Spleen (tissue), 13 donors: ENCODE results near the gene ERLIN1. TPM values are rescaled to one million over a fixed set of nuclear protein-coding genes. Genes with fewer than 3 reads are reported as not detected.

Experiments
- DNase-seq: peaks from one replicate; pipeline ENCODE4 v3.0.0-alpha.2; 2020
- H3K27ac ChIP-seq, 8 donors: fragments of 200-600 bp; sonication (generic) in 7 of 8; 1 replicate in 4 of 8; 2 replicates in 4 of 8; pipeline versions ENCODE4 v1.5.0 to v1.8.0; 2016 to 2021; ENCODE audit warnings: inconsistent platforms in 4 of 8, mild to moderate bottlenecking in 4 of 8, moderate library complexity in 1 of 8
- H3K27me3 ChIP-seq, 7 donors: fragments of 200-600 bp; sonication (generic) in 6 of 7; replicated peaks in 1 of 7; 1 replicate in 4 of 7; 2 replicates in 3 of 7; pipeline versions ENCODE4 v1.5.0 to v1.8.0; 2016 to 2021; ENCODE audit warnings: inconsistent platforms in 3 of 7, mild to moderate bottlenecking in 1 of 7
- H3K36me3 ChIP-seq, 6 donors: fragments of 200-600 bp; sonication (generic) in 5 of 6; 1 replicate in 4 of 6; 2 replicates in 2 of 6; pipeline versions ENCODE4 v1.5.0 to v1.8.0; 2016 to 2021; ENCODE audit warnings: inconsistent platforms in 2 of 6
- H3K4me1 ChIP-seq, 6 donors: fragments of 200-600 bp; sonication (generic) in 5 of 6; 1 replicate in 3 of 6; 2 replicates in 3 of 6; pipeline versions ENCODE4 v1.5.0 to v1.8.0; 2016 to 2021; ENCODE audit warnings: inconsistent platforms in 3 of 6
- H3K4me3 ChIP-seq, 8 donors: fragments of 200-600 bp; sonication (generic) in 7 of 8; 1 replicate in 4 of 8; 2 replicates in 4 of 8; pipeline versions ENCODE4 v1.5.0 to v1.8.0; 2016 to 2021; ENCODE audit warnings: inconsistent platforms in 4 of 8, mild to moderate bottlenecking in 4 of 8, moderate library complexity in 2 of 8
- H3K9me3 ChIP-seq, 8 donors: fragments of 200-600 bp; sonication (generic) in 7 of 8; 1 replicate in 4 of 8; 2 replicates in 4 of 8; pipeline versions ENCODE4 v1.5.0 to v1.8.0; 2016 to 2021; ENCODE audit warnings: inconsistent platforms in 4 of 8
- POLR2A ChIP-seq, 3 donors: fragments of 450-650 bp; IDR thresholded peaks; one replicate each; pipeline ENCODE4 v1.5.1; 2017; ENCODE audit warnings: antibody characterized with exemption in 3 of 3, mild to moderate bottlenecking in 1 of 3
- POLR2AphosphoS5 ChIP-seq, 3 donors: sonication (generic); formaldehyde crosslinking; IDR thresholded peaks; one replicate each; pipeline ENCODE4 v1.5.1; 2017; ENCODE audit warnings: antibody characterized with exemption in 3 of 3
- WGBS, 5 donors: extraction: QIAGEN DNeasy Blood & Tissue Kit in 3 of 5; methylation state at CpG; one replicate each; pipeline versions ENCODE4 v1.1.5 to v1.1.7; 2013 to 2018; 5-methylcytosine and 5-hydroxymethylcytosine counted together
- intact Hi-C: fragments of 100-400 bp; cut with DNase I; formaldehyde crosslinking; loops from one replicate; pipeline ENCODE4 v1.15.0; 2023; ENCODE audit warnings: low total_unique reads
- long read RNA-seq, 2 donors: transcript quantifications; one replicate each; lab custom pipeline, GENCODE V29; 2026
- polyA plus RNA-seq, 3 donors: library from polyadenylated mRNA; stranded (reverse); fragments of 200-250 nt; gene quantifications; one replicate each; pipeline ENCODE4 v1.2.1, GENCODE V29; 2013
- total RNA-seq, 7 donors: library from RNA; depleted of rRNA in 3 of 7; stranded (reverse); fragments of >200 nt in 3 of 7; fragmentation: NEBNext Ultra II Directional in 4 of 7; extraction: Animal tissue kit (Norgen Biotek cat#: 25700) in 4 of 7; gene quantifications; one replicate each; pipeline versions ENCODE4 v1.1.0 to v1.2.1, GENCODE V29; 2016 to 2021
- TF ChIP-seq, protein P1 (sequence below), 11 experiments: fragments of 200-600 bp in 7 of 11; fragments of 450-650 bp in 4 of 11; sonication (generic) in 4 of 11; IDR thresholded peaks in 8 of 11; conservative IDR thresholded peaks in 3 of 11; 1 replicate in 7 of 11; 2 replicates in 4 of 11; pipeline versions ENCODE4 v1.4.0 to v1.8.0; 2016 to 2021; ENCODE audit warnings: antibody characterized with exemption in 11 of 11, inconsistent platforms in 4 of 11, mild to moderate bottlenecking in 1 of 11
- donor health status: healthy with polysubstance abuse.
- donor health status: DM: no; HTN: no; CAD: no; lungs with moderate emphysema.
- donor health status: DM: no; HTN: no; CAD: no.
- donor health status: Bipolar disorder and iron deficiency.
- donor health status: healthy.
- donor health status: DM: no; HTN: no; CAD: no.
- donor health status: DM: yes; HTN: yes; CAD: no.

Gene ERLIN1
- total RNA-seq = 10 to 100 TPM; 17.2 to 29.6 (median 19.3) TPM
- 1 to 10 TPM; 2.6 to 5.9 (median 3.6) TPM for polyA plus RNA-seq
- long read RNA-seq, donor 1, full-length matches to known transcripts = 8 of 8 reads
- long read RNA-seq, donor 1, partial matches to known transcripts = 0 of 8 reads
- long read RNA-seq, donor 1, other reads (novel, unspliced or antisense) = 0 of 8 reads
- long read RNA-seq, donor 2, full-length matches to known transcripts = 4 of 4 reads
- long read RNA-seq, donor 2, partial matches to known transcripts = 0 of 4 reads
- long read RNA-seq, donor 2, other reads (novel, unspliced or antisense) = 0 of 4 reads

DNA sequence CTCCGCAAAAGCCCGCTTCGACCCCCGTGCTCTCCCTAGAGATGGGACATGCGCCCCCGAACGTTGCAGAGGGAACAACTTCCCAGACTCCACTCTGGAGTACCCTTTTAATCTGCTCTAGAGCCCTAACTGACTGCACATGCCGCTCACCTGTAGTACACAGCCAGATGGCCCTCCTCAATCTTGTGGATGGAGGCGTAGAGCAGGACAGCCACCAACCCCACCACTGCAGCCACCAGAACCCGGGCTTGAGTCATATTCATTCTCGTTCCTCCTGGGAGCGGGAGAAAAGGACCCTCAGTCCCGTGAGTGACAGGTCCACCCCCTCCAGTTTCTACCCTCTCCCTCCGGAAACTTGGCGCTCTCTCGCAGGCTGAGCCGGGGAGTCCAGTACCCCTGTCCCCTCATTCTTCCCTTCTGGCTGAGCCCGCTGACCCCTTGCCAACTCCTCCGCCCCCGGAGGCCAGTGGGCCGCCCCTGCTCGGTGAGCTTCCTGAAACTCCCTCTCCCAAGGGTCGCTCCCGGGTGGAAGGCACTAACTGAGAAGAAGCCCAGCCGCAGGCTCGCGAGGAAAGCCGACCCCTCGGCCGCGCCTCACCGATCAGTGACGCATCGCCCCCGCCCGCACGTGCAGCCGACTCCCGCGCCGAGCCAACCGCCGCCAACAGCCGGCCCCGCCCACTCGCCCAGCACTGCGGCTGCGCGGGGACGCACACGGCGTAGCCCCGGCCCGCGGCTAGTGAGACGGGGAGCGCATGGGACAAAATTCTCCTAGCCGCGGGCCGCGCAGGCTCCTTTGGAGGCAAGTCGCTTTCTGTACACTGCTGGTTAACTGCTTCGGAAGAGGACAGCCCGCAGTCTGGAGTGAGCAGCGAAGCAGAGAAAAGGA is at the start of gene ERLIN1:
ERLIN1 (minus strand) TSS at position 666 of the 889 bp plus-strand sequence; CDS start at position 263, 403 bp downstream.
- Histone ChIP-seq H3K36me3 (peaks cover 0 to 55% (median 15%) of the 10 kb centered on the region in 6 donors), H3K4me3 (peak within 1 kb of the TSS; percentile 87 to 96 (median 90)), H3K9me3 (no peaks in the 10 kb centered on the region), H3K27ac (peak within 1 kb of the TSS; percentile 62 to 93 (median 88)), H3K27me3 (no peaks in the 10 kb centered on the region), H3K4me1 (peaks cover 18 to 80% (median 55%) of the 10 kb centered on the region in 6 donors)
- 0 to 1% (median 1%) methylated on average over 51 to 65 of the region's 65 CpGs for WGBS, 5 donors
- TF ChIP-seq POLR2A (IDR thresholded peaks at IDR 0.05) (peak in 2 of 3 donors; percentile 4 to 40), POLR2AphosphoS5 (IDR thresholded peaks at IDR 0.05) (peak; percentile 89 to 94 (median 93))
- TF ChIP-seq, protein P1, sequence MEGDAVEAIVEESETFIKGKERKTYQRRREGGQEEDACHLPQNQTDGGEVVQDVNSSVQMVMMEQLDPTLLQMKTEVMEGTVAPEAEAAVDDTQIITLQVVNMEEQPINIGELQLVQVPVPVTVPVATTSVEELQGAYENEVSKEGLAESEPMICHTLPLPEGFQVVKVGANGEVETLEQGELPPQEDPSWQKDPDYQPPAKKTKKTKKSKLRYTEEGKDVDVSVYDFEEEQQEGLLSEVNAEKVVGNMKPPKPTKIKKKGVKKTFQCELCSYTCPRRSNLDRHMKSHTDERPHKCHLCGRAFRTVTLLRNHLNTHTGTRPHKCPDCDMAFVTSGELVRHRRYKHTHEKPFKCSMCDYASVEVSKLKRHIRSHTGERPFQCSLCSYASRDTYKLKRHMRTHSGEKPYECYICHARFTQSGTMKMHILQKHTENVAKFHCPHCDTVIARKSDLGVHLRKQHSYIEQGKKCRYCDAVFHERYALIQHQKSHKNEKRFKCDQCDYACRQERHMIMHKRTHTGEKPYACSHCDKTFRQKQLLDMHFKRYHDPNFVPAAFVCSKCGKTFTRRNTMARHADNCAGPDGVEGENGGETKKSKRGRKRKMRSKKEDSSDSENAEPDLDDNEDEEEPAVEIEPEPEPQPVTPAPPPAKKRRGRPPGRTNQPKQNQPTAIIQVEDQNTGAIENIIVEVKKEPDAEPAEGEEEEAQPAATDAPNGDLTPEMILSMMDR (IDR thresholded peaks at IDR 0.05 in 8 of 11, conservative IDR thresholded peaks at IDR 0.05 in 3 of 11) = peak in 1 of 11 experiments; percentile 24
- intact Hi-C loops = no loop called here
- peak; percentile 98 for DNase-seq

DNA sequence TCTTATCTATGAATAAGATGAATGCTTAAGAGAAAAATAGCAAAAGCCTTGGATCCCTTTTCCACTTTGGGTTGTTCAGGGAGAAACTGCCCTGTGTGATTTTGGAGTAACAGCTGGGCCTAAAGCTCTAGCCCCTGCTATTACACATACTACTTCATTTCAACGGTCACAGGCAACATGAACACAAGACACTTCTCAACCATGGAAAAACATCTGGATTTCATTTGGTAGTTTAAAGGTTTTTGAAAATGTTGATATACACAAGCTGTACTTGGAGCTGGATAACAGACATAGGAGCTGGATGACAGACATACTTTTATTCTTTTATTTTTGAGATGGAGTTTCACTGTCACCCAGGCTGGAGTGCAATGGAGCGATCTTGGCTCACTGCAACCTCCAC is 46.3 kb upstream of the ERLIN1 start:
- peaks cover 4 to 29% (median 18%) of the 10 kb centered on the region in 6 donors for H3K4me1 ChIP-seq
- intact Hi-C loops = no loop called here
- H3K4me3 ChIP-seq = no peak overlapping the region
- no peaks in the 10 kb centered on the region for H3K27me3 ChIP-seq
- DNase-seq = no peak
- no peaks in the 10 kb centered on the region for H3K9me3 ChIP-seq
- H3K36me3 ChIP-seq = peaks cover 0 to 64% (median 52%) of the 10 kb centered on the region in 6 donors
- TF ChIP-seq, protein P1 (IDR thresholded peaks at IDR 0.05 in 8 of 11, conservative IDR thresholded peaks at IDR 0.05 in 3 of 11) = no peak
- TF ChIP-seq POLR2AphosphoS5 (IDR thresholded peaks at IDR 0.05) = no peak
- TF ChIP-seq POLR2A (IDR thresholded peaks at IDR 0.05) = no peak
- no peak overlapping the region for H3K27ac ChIP-seq
- WGBS, 5 donors = 87 to 94% (median 89%) methylated on average over 2 of the region's 2 CpGs

DNA sequence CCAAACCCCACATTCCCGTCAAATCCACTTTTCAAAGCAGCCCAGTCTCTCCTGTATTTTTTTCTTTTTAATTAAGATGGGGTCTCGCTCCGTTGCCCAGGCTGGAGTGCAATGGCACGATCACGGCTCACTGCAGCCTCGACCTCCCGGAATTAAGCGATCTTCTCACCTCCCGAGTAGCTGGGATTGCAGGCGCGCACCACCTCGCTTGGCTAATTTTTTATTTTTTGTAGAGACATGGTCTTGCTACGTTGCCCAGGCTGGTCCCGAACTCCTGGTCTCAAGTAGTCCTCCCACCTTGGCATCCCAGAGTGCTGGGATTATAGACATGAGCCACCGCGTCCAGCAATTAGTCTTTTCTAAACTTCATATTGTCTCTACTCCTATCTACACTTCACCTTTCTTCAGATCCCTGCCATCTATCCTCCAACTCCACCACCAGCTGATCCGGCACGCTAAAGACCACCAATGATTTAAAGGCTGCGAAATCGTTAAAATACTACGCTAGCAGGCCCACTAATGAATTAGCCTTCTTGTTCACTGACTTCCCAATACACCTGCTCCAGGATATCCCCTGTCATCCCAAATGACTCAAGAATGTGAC is 44.1 kb upstream of the ERLIN1 start:
- H3K27ac ChIP-seq = peak overlapping the region; percentile 61 to 95 (median 84)
- intact Hi-C loops = no loop called here
- H3K9me3 ChIP-seq = no peaks in the 10 kb centered on the region
- peaks cover 0 to 54% (median 38%) of the 10 kb centered on the region in 6 donors for H3K36me3 ChIP-seq
- WGBS, 5 donors = 65 to 71% (median 71%) methylated on average over 21 of the region's 21 CpGs
- H3K27me3 ChIP-seq = no peaks in the 10 kb centered on the region
- peak; percentile 74 for DNase-seq
- TF ChIP-seq, protein P1 (IDR thresholded peaks at IDR 0.05 in 8 of 11, conservative IDR thresholded peaks at IDR 0.05 in 3 of 11) = no peak
- TF ChIP-seq POLR2A (IDR thresholded peaks at IDR 0.05) (no peak), POLR2AphosphoS5 (IDR thresholded peaks at IDR 0.05) (no peak)
- H3K4me1 ChIP-seq = peaks cover 4 to 39% (median 20%) of the 10 kb centered on the region in 6 donors
- peak overlapping the region; percentile 71 to 97 (median 92) for H3K4me3 ChIP-seq
